SU-DHL-6 (cell line): ENCODE results near the gene ATXN1L.

Experiments
- H2AFZ ChIP-seq: fragments of 200-600 bp; sonication (generic); 2 replicates; pipeline ENCODE4 v1.6.1; 2014; ENCODE audit warnings: low read depth, mild to moderate bottlenecking, moderate library complexity, mixed read lengths, antibody characterized with exemption, low read length; ENCODE audit not compliant: severe bottlenecking
- H3F3A ChIP-seq: fragments of 200-600 bp; shearing (Covaris generic); 2 replicates; pipeline ENCODE4 v1.6.0; 2016; ENCODE audit warnings: antibody characterized with exemption, mild to moderate bottlenecking; ENCODE audit not compliant: insufficient read depth
- H3K27ac ChIP-seq: fragments of 200-600 bp; sonication (generic); 2 replicates; pipeline ENCODE4 v1.5.1; 2016; ENCODE audit warnings: low read depth, mild to moderate bottlenecking, low read length, moderate library complexity, mixed read lengths
- H3K27me3 ChIP-seq: fragments of 200-600 bp; sonication (generic), shearing (Covaris generic); 2 replicates; pipeline ENCODE4 v1.6.0; 2014; ENCODE audit warnings: mild to moderate bottlenecking, low read length
- H3K36me3 ChIP-seq: fragments of 200-600 bp; sonication (generic); 2 replicates; pipeline ENCODE4 v1.6.1; 2014; ENCODE audit warnings: mild to moderate bottlenecking, low read length, mixed read lengths
- H3K4me2 ChIP-seq: fragments of 300-600, 200-600 bp; shearing (Covaris generic), sonication (generic); 2 replicates; pipeline ENCODE4 v1.6.0; 2014; ENCODE audit warnings: low read length, low read depth, mild to moderate bottlenecking; ENCODE audit not compliant: poor library complexity, severe bottlenecking
- H3K4me3 ChIP-seq: fragments of 200-600 bp; sonication (generic); 2 replicates; pipeline ENCODE4 v1.5.1; 2014; ENCODE audit warnings: antibody characterized with exemption, low read length, mild to moderate bottlenecking, mixed read lengths; ENCODE audit not compliant: insufficient read depth, poor library complexity, severe bottlenecking
- H3K79me2 ChIP-seq: fragments of 200-600 bp; sonication (generic); 2 replicates; pipeline ENCODE4 v1.6.1; 2014; ENCODE audit warnings: mild to moderate bottlenecking, low read length, moderate library complexity; ENCODE audit not compliant: insufficient read depth
- H3K9ac ChIP-seq: fragments of 200-600 bp; sonication (generic); 2 replicates; pipeline ENCODE4 v1.7.0; 2014; ENCODE audit warnings: mild to moderate bottlenecking, low read length
- H3K9me2 ChIP-seq: fragments of 200-600 bp; sonication (generic); replicated peaks from 2 replicates; pipeline ENCODE4 v1.6.1; 2014; ENCODE audit warnings: low read length; ENCODE audit not compliant: insufficient read depth
- H3K9me3 ChIP-seq: fragments of 200-600 bp; sonication (generic); 2 replicates; pipeline ENCODE4 v1.6.1; 2014; ENCODE audit warnings: low read length, mixed read lengths; ENCODE audit not compliant: insufficient read depth
- H4K20me1 ChIP-seq: fragments of 200-600 bp; sonication (generic); 2 replicates; pipeline ENCODE4 v1.6.1; 2014; ENCODE audit warnings: low read depth, mild to moderate bottlenecking, antibody characterized with exemption, low read length, moderate library complexity, mixed read lengths
- CTCF ChIP-seq: fragments of 200-600 bp; sonication (generic); IDR thresholded peaks from one replicate; pipeline ENCODE4 v1.5.1; 2017; ENCODE audit warnings: antibody characterized with exemption, mild to moderate bottlenecking, low read length, moderate library complexity; ENCODE audit not compliant: insufficient read depth, poor library complexity, severe bottlenecking
- EZH2phosphoT487 ChIP-seq: fragments of 200-600 bp; sonication (generic), shearing (Covaris generic); conservative IDR thresholded peaks from 2 replicates; pipeline ENCODE4 v1.6.1; 2018; ENCODE audit warnings: mild to moderate bottlenecking, antibody characterized with exemption, low read length, moderate library complexity, mixed read lengths

Gene ATXN1L

GRCh38 chr16:71883849-71884638 lies 38.3 kb downstream of the ATXN1L start, which contains the start of gene ZNF821:
Gene ZNF821, minus strand, starts transcription at chr16:71884182. Its CDS starts 4,236 bp downstream, at chr16:71879946.
- peak within 1 kb of the TSS; percentile 90 for H2AFZ ChIP-seq
- no peaks in the 10 kb centered on the region for H4K20me1 ChIP-seq
- TF ChIP-seq CTCF: peak; percentile 32
- no peak for TF ChIP-seq EZH2phosphoT487
- H3K27ac ChIP-seq: peak within 1 kb of the TSS; percentile 80
- H3K79me2 ChIP-seq: no peaks in the 10 kb centered on the region
- peak within 1 kb of the TSS; percentile 91 for H3K4me3 ChIP-seq
- peaks cover 45% of the 10 kb centered on the region for H3F3A ChIP-seq
- no peaks in the 10 kb centered on the region for H3K9me2 ChIP-seq
- no peaks in the 10 kb centered on the region for H3K27me3 ChIP-seq
- no peaks in the 10 kb centered on the region for H3K9me3 ChIP-seq
- H3K9ac ChIP-seq: peak within 1 kb of the TSS; percentile 94
- peak within 1 kb of the TSS; percentile 68 for H3K4me2 ChIP-seq
- H3K36me3 ChIP-seq: 0 out of 2 replicates have a peak, but pooled peaks cover 5% of the 10 kb centered on the region

- H3K27ac ChIP-seq: no peak overlapping the region
- TF ChIP-seq CTCF: no peak
- TF ChIP-seq EZH2phosphoT487: no peak
- H3K9me3 ChIP-seq: no peaks in the 10 kb centered on the region
- no peaks in the 10 kb centered on the region for H3K79me2 ChIP-seq
- no peaks in the 10 kb centered on the region for H4K20me1 ChIP-seq
- no peak overlapping the region for H3K9ac ChIP-seq
- no peaks in the 10 kb centered on the region for H3K9me2 ChIP-seq
- no peak overlapping the region for H3K4me3 ChIP-seq
- peak overlapping the region; percentile 68 for H3K4me2 ChIP-seq
- peaks cover 45% of the 10 kb centered on the region for H3F3A ChIP-seq
- no peaks in the 10 kb centered on the region for H3K27me3 ChIP-seq
- no peak overlapping the region for H2AFZ ChIP-seq
- no peaks in the 10 kb centered on the region for H3K36me3 ChIP-seq
These were observed 39.5 kb downstream of the ATXN1L start for GRCh38 chr16:71885261-71885650.

- Histone ChIP-seq H4K20me1 (no peaks in the 10 kb centered on the region), H3K79me2 (no peaks in the 10 kb centered on the region), H3K27ac (no peak overlapping the region), H2AFZ (no peak overlapping the region), H3K36me3 (no peaks in the 10 kb centered on the region), H3K9me3 (no peaks in the 10 kb centered on the region), H3K4me2 (no peak overlapping the region), H3K9me2 (no peaks in the 10 kb centered on the region), H3F3A (peaks cover 28% of the 10 kb centered on the region), H3K9ac (no peak overlapping the region), H3K27me3 (no peaks in the 10 kb centered on the region), H3K4me3 (no peak overlapping the region)
- TF ChIP-seq CTCF: no peak
- no peak for TF ChIP-seq EZH2phosphoT487
These were observed 43.4 kb downstream of the ATXN1L start for GRCh38 chr16:71889147-71889546.
